Measurements from ENCODE around the gene EXOC3L4. TPM values are rescaled to one million over a fixed set of nuclear protein-coding genes. Genes with fewer than 3 reads are reported as not detected.

EXOC3L4 gene
- total and polyA plus RNA-seq, 9 donors, result 0.33 to 1.2 (median 0.85) TPM; not detected in 3

- Histone ChIP-seq H3K27ac (no peak overlapping the region), H3K4me1 (ENCODE audit: insufficient read depth) (peaks cover 17% of the 10 kb centered on the region)
- no peak for TF ChIP-seq EP300 (IDR thresholded peaks at IDR 0.05)
- no peak for TF ChIP-seq POLR2A (IDR thresholded peaks at IDR 0.05)
- TF ChIP-seq CTCF (IDR thresholded peaks at IDR 0.05), result no peak
These were observed 30.0 kb downstream of the EXOC3L4 start for GRCh38 chr14:103124501-103125001.

GRCh38 chr14:103125098-103126070 lies 30.9 kb downstream of the EXOC3L4 start:
- H3K4me1 ChIP-seq (ENCODE audit: insufficient read depth), result peaks cover 17% of the 10 kb centered on the region
- H3K27me3 ChIP-seq, result no peaks in the 10 kb centered on the region
- intact Hi-C loops (cut with DNase I), result no loop called here
- 93 to 96% (median 94%) methylated on average over 13 of the region's 13 CpGs for WGBS, 3 donors
- no peak overlapping the region for H3K4me3 ChIP-seq
- DNase-seq, result no peak
- no peaks in the 10 kb centered on the region for H3K9me3 ChIP-seq
- TF ChIP-seq CTCF (IDR thresholded peaks at IDR 0.05), result no peak
- TF ChIP-seq POLR2A (IDR thresholded peaks at IDR 0.05), result no peak
- no peak for TF ChIP-seq EP300 (IDR thresholded peaks at IDR 0.05)
- H3K36me3 ChIP-seq, result no peaks in the 10 kb centered on the region
- H3K27ac ChIP-seq, result no peak overlapping the region

More at GRCh38 chr14:103124501-103125001, 30.0 kb downstream of the EXOC3L4 start:
- peak in 3 of 5 donors; percentile 5 to 35 (median 31) for DNase-seq
- intact Hi-C loops (cut with DNase I), result no loop called here
- WGBS, 3 donors, result 83 to 92% (median 89%) methylated on average over 4 to 5 of the region's 5 CpGs
- no peaks in the 10 kb centered on the region for H3K9me3 ChIP-seq
- no peaks in the 10 kb centered on the region for H3K27me3 ChIP-seq
- H3K4me3 ChIP-seq, result peak overlapping the region; percentile 40
- no peaks in the 10 kb centered on the region for H3K36me3 ChIP-seq

GRCh38 chr14:103126088-103126872 lies 31.8 kb downstream of the EXOC3L4 start:
- no peaks in the 10 kb centered on the region for H3K36me3 ChIP-seq
- H3K27ac ChIP-seq, result no peak overlapping the region
- H3K4me1 ChIP-seq (ENCODE audit: insufficient read depth), result peaks cover 17% of the 10 kb centered on the region
- H3K9me3 ChIP-seq, result no peaks in the 10 kb centered on the region
- peak in 3 of 5 donors; percentile 22 to 47 (median 39) for DNase-seq
- TF ChIP-seq POLR2A (IDR thresholded peaks at IDR 0.05) (no peak), EP300 (IDR thresholded peaks at IDR 0.05) (no peak), CTCF (IDR thresholded peaks at IDR 0.05) (no peak)
- H3K4me3 ChIP-seq, result peak overlapping the region; percentile 26
- H3K27me3 ChIP-seq, result no peaks in the 10 kb centered on the region
- intact Hi-C loops (cut with DNase I), result no loop called here
- 61 to 68% (median 67%) methylated on average over 22 of the region's 22 CpGs for WGBS, 3 donors

GRCh38 chr14:103126873-103127304 lies 32.4 kb downstream of the EXOC3L4 start:
- TF ChIP-seq POLR2A (IDR thresholded peaks at IDR 0.05), result no peak
- TF ChIP-seq CTCF (IDR thresholded peaks at IDR 0.05), result peak in 1 of 3 donors; percentile 47
- TF ChIP-seq EP300 (IDR thresholded peaks at IDR 0.05), result no peak
- Histone ChIP-seq H3K4me3 (peak overlapping the region; percentile 26), H3K27me3 (no peaks in the 10 kb centered on the region), H3K36me3 (no peaks in the 10 kb centered on the region), H3K27ac (peak overlapping the region in 1 of 2 donors; percentile 41), H3K4me1 (ENCODE audit: insufficient read depth) (peaks cover 19% of the 10 kb centered on the region), H3K9me3 (no peaks in the 10 kb centered on the region)
- 6 to 16% (median 7%) methylated on average over 32 to 62 of the region's 62 CpGs for WGBS, 3 donors
- DNase-seq, result peak; percentile 38 to 77 (median 61)
- intact Hi-C loops (cut with DNase I), result no loop called here

Data from ovary (tissue), 9 donors.